ENCODE results near the gene COQ7.

- TF ChIP-seq EP300 (IDR thresholded peaks at IDR 0.05; ENCODE audit: borderline replicate concordance) (no peak), NFIC (IDR thresholded peaks at IDR 0.05) (no peak)
- TF ChIP-seq, protein P1, sequence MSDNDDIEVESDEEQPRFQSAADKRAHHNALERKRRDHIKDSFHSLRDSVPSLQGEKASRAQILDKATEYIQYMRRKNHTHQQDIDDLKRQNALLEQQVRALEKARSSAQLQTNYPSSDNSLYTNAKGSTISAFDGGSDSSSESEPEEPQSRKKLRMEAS (IDR thresholded peaks at IDR 0.05), result no peak
Measured at GRCh38 chr16:19104607-19105006, 37.2 kb downstream of the COQ7 start.
